Mesothelial cell of epicardium (in vitro differentiated cells): ENCODE data around the gene LRRC3. TPM values are rescaled to one million over a fixed set of nuclear protein-coding genes. Genes with fewer than 3 reads are reported as not detected.

Experiments
- DNase-seq, 2 experiments: peaks; one replicate each; pipeline ENCODE4 v3.0.0; 2021; ENCODE audit warnings: low spot score in 2 of 2; ENCODE audit not compliant: unreplicated experiment in 2 of 2
- H3K27ac Mint-ChIP-seq: 2 replicates; pipeline ENCODE4 v1.8.0; 2021; ENCODE audit warnings: mixed read lengths
- H3K27me3 Mint-ChIP-seq: 2 replicates; pipeline ENCODE4 v1.8.0; 2021; ENCODE audit warnings: low read depth, mixed read lengths
- H3K36me3 Mint-ChIP-seq: 2 replicates; pipeline ENCODE4 v1.8.0; 2021; ENCODE audit warnings: mixed read lengths
- H3K4me1 Mint-ChIP-seq: 2 replicates; pipeline ENCODE4 v1.8.0; 2021; ENCODE audit warnings: mixed read lengths
- H3K4me3 Mint-ChIP-seq: 2 replicates; pipeline ENCODE4 v1.8.0; 2021; ENCODE audit warnings: mild to moderate bottlenecking, moderate library complexity, mixed read lengths
- H3K9me3 Mint-ChIP-seq: 2 replicates; pipeline ENCODE4 v1.8.0; 2021; ENCODE audit warnings: mixed read lengths
- total RNA-seq: library from RNA; stranded (reverse); gene quantifications from 3 replicates; pipeline ENCODE4 v1.2.1, GENCODE V29; 2021
- TF ChIP-seq, protein P1 (sequence below): fragments of 200-600 bp; sonication (generic); IDR thresholded peaks from one replicate; pipeline ENCODE4 v1.5.0; 2021; ENCODE audit warnings: antibody characterized with exemption; ENCODE audit not compliant: unreplicated experiment

LRRC3 gene
- total RNA-seq, 1 donor from 2014 or later, result 11.8 TPM

DNA sequence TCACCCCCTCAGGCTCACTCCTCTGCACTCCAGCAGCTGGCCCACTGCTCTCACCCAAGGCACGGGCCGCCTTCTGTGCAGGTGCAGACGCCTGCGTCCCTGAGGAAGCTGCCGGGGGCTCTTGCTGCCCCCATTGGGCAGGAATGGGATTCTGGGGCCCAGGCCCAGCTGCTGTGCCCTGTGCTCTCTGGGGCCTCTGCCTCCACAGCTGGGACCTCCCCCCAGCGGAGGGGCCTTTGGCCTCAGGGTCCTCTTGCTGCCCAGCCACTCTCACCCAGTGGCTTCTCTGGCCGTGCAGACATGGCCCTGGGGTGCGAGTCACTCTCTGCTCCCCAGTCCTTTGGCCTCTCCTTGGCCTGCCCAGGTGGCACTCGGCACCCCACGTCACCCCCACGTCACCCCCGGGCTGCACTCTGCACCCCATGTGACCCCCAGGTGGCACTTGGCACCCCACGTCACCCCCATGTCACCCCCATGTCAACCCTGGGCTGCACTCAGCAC is 19.1 kb upstream of the LRRC3 start:
- TF ChIP-seq, protein P1, sequence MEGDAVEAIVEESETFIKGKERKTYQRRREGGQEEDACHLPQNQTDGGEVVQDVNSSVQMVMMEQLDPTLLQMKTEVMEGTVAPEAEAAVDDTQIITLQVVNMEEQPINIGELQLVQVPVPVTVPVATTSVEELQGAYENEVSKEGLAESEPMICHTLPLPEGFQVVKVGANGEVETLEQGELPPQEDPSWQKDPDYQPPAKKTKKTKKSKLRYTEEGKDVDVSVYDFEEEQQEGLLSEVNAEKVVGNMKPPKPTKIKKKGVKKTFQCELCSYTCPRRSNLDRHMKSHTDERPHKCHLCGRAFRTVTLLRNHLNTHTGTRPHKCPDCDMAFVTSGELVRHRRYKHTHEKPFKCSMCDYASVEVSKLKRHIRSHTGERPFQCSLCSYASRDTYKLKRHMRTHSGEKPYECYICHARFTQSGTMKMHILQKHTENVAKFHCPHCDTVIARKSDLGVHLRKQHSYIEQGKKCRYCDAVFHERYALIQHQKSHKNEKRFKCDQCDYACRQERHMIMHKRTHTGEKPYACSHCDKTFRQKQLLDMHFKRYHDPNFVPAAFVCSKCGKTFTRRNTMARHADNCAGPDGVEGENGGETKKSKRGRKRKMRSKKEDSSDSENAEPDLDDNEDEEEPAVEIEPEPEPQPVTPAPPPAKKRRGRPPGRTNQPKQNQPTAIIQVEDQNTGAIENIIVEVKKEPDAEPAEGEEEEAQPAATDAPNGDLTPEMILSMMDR, result no peak
- Mint-ChIP-seq H3K9me3 (peaks cover 5% of the 10 kb centered on the region), H3K36me3 (no peaks in the 10 kb centered on the region), H3K4me3 (no peak overlapping the region), H3K4me1 (no peaks in the 10 kb centered on the region), H3K27ac (no peak overlapping the region), H3K27me3 (no peaks in the 10 kb centered on the region)
- peak in 1 of 2 experiments; percentile 13 for DNase-seq

DNA sequence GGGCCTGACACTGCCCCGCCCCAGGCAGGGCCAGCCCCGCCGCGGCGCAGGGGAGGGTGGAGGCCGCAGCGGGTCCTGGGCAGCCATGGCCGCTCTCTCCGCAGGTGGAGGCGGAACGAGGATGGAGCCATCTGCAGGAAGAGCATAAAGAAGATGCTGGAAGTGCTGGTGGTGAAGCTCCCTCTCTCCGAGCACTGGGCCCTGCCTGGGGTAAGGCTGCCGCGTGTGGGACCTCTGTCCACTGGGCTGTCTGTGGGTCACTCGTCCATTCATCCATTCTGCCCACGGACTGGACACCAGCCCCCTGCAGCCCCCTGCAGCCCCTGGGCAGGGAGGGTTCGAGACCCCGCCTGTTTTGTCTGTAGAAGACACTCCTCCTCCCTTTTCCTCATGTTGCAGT is 18.4 kb upstream of the LRRC3 start:
- H3K9me3 Mint-ChIP-seq, result no peaks in the 10 kb centered on the region
- TF ChIP-seq, protein P1, result no peak
- H3K27me3 Mint-ChIP-seq, result no peaks in the 10 kb centered on the region
- no peak overlapping the region for H3K4me3 Mint-ChIP-seq
- no peaks in the 10 kb centered on the region for H3K36me3 Mint-ChIP-seq
- peak in 1 of 2 experiments; percentile 10 for DNase-seq
- no peaks in the 10 kb centered on the region for H3K4me1 Mint-ChIP-seq
- H3K27ac Mint-ChIP-seq, result no peak overlapping the region

DNA sequence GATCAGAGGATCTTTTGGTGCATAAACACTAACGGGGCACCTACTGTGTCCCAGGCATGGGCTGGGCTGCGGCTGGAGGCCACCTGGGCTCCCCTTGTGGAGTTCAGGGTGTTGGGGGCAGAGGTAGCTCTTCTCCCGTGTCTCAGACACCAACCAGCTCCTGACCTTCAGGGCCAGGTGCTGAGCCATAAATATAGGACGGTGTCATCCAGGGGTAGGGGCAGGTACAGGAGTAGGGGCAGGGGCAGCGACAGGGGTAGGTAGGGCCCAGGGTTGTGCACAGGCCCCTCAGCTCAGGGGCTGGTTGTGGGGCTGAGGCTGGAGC is 18.0 kb upstream of the LRRC3 start:
- no peak overlapping the region for H3K4me3 Mint-ChIP-seq
- H3K9me3 Mint-ChIP-seq, result no peaks in the 10 kb centered on the region
- TF ChIP-seq, protein P1, result no peak
- H3K27ac Mint-ChIP-seq, result no peak overlapping the region
- DNase-seq, result peak in 1 of 2 experiments; percentile 6
- H3K36me3 Mint-ChIP-seq, result no peaks in the 10 kb centered on the region
- H3K4me1 Mint-ChIP-seq, result no peaks in the 10 kb centered on the region
- no peaks in the 10 kb centered on the region for H3K27me3 Mint-ChIP-seq

DNA sequence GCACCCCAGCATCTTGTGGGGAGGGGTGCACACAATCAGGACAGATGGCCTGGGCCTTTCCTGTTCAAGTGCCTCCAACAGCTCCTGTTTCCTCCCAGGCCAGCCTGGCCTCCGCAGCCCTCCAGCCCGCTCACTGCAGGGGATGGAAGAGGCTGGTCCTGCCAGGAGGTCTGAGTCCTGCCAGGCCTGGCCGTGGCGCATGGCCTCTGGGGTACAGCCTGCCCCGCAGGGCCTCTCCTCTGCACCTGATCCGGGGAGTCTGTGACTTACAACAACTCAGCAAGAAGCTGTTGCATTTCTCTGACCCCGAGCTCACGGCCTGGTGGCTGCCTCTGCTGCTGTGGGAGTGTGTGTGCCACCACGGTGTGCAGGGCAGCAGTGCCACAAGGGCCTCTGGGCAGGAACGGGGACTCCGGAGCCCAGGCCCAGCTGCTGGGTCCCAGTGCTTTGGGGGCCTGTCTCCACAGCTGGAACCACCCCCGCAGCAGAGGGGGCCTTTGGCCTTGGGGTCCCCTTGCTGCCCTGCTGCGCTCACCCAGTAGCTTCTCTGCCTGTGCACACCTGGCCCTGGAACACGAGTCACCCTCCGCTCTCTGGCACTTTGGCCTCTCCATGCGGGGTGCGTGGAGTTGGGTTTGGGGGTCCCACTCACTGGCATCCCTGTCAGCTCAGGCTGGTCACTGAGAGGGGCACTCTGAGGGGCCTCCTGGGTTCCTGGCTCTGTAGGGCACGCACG is 17.4 kb upstream of the LRRC3 start:
- H3K27me3 Mint-ChIP-seq, result no peaks in the 10 kb centered on the region
- peak in 1 of 2 experiments; percentile 14 for DNase-seq
- H3K27ac Mint-ChIP-seq, result no peak overlapping the region
- H3K9me3 Mint-ChIP-seq, result no peaks in the 10 kb centered on the region
- TF ChIP-seq, protein P1, result no peak
- H3K36me3 Mint-ChIP-seq, result no peaks in the 10 kb centered on the region
- no peaks in the 10 kb centered on the region for H3K4me1 Mint-ChIP-seq
- H3K4me3 Mint-ChIP-seq, result no peak overlapping the region

DNA sequence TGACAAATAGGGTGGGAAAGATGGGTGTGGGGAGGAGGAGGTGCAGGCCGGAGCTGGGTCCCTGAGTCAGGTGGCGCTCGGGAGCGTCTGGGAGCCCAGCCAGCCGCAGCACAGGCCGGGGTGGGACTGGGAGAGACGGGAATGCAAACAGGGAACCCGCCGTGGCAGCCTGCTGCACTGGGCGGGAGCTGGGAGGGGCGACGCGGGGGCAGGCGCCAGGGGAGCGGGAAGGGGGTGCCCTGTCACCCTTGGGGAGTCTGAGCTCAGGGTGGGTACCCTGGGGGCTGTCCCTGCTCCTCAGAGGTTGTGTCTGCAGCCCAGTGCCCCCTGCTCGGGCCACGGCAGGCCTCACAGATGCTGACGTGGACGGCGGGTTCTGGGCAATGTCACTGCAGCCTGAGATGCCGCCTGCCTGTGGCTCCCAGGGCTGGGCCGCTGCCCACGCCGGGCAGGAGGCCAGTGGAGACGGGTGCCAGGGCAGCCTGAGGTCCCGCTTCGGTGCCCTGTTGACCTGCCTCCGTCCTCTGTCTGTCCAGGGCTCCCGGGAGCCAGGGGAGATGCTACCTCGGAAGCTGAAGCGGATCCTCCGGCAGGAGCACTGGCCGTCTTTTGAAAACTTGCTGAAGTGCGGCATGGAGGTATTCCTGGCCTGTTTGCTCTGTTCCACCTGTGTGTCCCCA is 16.6 kb upstream of the LRRC3 start:
- no peak overlapping the region for H3K4me3 Mint-ChIP-seq
- no peaks in the 10 kb centered on the region for H3K9me3 Mint-ChIP-seq
- TF ChIP-seq, protein P1, result no peak
- peak in 1 of 2 experiments; percentile 17 for DNase-seq
- H3K4me1 Mint-ChIP-seq, result no peaks in the 10 kb centered on the region
- H3K27ac Mint-ChIP-seq, result no peak overlapping the region
- no peaks in the 10 kb centered on the region for H3K36me3 Mint-ChIP-seq
- H3K27me3 Mint-ChIP-seq, result no peaks in the 10 kb centered on the region
